HG02840 (cell line): ENCODE measurements around the gene STK33.
"Not testable (repeated sequence)": the region's sequence is repeated elsewhere in the genome, so short reads cannot be mapped to it uniquely, and the experiment has no call there.

Experiments
- ATAC-seq: cut with Tn5 transposase; IDR thresholded peaks from one replicate; pipeline ENCODE4 v1.9.1; 2021; ENCODE audit warnings: mild to moderate bottlenecking, moderate library complexity, moderate number of reproducible peaks; ENCODE audit not compliant: unreplicated experiment, low FRiP score

Gene STK33

DNA sequence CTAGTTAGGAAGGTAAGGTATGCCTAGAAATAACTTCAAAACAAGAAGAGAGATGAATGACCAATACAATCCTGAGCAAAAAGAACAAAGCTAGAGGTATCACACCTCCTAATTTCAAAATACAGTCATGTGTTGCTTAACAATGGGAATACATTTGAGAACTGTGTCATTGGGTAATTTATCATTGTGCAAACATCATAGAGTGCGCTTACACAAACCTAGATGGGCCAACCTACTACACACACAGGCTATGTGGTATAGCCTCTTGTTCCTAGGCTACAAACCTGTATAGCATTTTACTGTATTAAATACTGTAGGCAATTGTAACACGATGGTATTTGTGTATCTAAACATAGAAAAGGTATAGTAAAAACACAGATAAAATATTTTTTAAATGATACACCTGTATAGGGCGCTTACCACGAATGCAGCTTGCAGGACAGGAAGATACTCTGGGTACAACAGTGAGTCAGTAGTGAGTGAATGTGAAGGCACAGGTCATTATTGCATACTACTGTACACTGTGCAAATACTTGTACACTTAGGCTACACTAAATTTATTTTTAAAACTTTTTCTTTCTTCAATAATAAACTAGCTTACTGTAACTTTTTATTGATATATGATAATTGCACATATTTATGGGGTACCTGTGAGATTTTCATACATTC, 48.2 kb downstream of the STK33 start:
- ATAC-seq = no peak

DNA sequence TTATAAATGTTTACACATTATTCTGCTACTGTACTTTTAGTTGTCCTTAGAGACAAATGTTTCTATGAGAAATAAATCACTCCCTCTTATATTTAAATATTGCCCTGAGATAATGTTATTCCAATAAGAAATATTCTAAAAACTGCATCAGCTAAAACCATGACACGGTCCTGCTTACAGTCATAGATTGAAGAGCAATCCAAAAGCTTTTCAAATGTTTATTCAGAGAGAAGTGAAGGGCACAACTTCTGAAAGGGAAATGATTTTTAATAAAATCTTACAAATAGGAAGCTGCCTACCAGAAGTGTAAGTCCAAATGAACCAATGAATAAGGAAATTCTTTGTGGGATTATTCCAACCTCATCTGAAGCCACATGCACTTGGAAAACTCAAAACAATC, 49.2 kb downstream of the STK33 start:
- no peak for ATAC-seq

DNA sequence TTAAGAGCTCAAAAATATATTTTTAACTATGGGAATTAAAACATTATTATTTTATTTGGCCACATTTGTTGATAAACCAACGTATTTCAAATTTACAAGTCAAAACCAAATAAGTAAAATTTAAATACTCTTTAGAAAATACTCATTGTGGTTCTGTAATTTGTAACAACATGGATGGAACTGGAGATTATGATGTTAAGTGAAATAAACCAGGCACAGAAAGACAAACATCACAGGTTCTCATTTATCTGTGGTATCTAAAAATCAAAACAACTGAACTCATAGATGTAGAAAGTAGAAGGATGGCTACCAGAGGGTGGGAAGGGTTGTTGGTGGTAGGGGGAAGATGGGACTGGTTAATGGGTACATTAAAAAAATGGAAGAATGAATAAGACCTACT, 50.8 kb downstream of the STK33 start:
- ATAC-seq = no peak

DNA sequence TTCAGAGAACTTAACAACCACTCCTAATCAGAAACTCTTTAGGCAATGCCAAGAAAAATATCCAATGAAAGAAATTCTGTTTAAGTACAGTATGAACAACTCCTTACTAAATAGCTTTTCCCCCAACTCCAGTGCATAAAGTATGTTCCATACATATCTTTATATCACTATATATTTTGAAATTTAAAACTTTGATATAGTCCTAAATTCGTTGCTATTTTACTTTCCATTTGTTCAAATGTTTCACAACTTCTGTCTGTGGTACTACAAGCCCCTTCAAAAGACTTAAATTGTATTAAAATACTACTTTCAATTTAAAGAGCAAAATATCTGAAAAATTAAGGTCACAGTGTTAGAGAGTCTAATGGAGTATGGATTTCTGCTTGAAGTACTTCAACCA, 52.6 kb downstream of the STK33 start:
- ATAC-seq = no peak

DNA sequence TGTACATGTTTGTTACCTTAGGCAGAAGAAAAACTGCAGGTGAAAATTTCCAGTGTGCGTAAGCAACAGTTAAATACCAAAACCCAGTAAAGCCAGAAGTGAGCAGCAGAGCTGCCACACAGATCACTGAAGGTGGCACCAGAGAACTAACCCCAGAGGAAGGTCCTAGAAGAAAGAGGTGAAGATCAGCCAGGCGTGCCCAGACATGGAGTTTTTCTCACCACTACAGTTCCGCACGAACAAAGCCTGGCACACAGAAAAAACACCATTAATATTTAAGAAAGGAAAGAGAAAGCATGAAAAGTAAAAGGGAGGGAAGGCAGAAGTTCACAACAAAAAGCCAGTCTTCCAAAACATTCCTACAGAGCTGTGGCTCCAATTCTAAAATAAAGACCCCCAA, 60.7 kb downstream of the STK33 start:
- no peak for ATAC-seq

DNA sequence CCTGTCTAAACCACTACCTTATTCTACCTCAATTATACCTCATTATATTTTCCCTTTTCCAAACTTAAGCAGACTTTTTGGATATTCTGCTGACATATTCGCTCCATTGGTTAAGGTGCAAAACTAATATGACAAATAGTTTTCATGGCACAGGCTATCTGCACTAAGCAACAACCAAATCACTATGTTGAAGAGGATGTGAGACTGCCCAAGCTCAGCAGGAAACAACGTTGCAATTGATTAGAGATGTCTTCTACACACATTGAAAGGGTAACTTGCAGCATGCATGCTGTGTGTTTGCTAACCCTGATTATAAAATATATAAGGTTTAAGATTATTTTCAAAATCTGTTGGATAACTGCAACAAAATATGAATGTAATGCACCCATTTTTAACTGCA, 61.6 kb downstream of the STK33 start:
- peak; percentile 52 for ATAC-seq

DNA sequence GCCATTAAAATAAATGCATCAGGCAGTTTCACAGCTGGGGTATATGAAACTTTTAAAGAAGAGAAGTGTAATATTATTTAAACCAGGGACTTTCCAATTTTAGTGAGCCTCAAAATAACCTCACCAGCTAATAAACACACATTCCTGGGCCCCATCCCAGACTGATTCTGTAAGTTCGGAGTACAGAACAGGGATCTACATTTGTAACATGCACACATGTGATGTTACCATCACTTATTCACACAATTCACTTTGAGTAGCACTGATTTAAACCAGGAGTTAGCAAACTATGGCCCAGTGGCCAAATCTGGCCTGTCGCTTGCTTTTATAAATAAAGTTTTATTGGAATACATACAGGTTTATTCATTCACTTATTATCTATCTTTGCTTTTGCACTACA, 62.0 kb downstream of the STK33 start:
- ATAC-seq = no peak

DNA sequence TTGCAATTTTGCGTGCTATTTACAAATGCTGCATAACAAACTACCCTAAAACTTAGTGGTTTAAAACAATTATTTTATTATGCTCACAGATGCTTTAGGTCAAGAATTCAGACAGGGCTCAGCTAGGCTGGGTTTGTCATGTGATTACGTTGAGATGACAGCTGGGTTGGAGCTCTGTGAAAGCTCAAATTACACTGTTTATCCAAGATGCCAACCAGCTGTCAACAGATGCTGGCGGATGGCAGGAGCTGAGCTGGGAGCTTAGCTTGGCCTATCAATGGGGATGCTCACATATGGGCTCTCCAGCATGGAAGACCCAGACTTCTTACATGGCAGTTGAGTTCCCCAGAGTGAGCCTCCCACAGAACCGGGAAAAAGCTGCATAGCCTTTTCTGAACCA, 62.7 kb downstream of the STK33 start:
- no peak for ATAC-seq

DNA sequence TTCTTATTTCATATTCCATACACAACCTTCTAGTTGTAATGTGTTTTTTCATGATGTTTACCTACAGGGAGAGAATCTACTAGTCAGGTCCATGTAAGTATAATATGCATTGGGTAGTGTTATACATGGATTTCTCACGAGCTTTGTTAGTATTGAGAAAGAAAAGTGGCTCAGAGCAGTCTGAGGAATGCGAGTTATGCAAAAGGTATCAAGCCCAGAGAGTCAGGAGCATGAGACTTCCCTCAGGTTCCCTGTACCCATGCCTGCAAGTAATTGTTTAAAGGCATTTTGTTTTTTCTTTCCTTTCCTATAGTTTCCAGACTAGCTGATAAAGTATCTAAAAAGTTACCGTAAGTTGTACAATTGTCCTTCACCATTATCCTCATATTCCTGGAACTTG, 66.1 kb downstream of the STK33 start:
- no peak for ATAC-seq

DNA sequence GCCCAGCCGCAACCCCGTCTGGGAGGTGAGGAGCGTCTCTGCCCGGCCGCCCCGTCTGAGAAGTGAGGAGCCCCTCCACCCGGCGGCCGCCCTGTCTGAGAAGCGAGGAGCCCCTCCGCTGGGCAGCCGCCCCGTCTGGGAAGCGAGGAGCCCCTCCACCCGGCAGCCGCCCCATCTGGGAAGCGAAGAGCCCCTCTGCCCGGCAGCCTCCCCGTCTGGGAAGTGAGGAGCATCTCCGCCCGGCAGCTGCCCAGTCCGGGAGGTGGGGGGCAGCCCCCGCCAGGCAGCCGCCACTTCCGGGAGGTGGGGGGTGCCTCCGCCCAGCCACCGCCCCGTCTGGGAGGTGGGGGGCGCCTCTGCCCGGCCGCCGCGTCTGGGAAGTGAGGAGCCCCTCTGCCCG, 70.6 kb downstream of the STK33 start:
- ATAC-seq = no peak

DNA sequence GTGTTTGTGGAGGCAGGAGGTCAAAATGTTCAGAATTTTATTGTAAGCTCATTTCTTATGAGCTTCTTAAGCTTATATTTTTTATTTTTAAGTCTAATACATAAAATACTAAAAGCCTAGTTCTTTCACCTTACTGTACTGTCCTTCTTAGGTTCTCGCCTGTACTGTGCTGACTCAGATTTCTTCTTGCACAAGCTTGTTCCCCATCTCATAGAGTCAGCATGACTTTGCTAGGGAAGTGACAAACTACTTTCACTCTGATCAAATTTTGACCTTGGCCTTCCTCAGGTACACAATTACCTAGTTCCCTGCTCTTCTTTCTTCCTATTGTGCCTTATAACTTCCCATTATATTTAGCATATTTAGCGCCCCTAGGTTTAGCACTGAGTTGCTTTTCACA, 81.5 kb downstream of the STK33 start:
- no peak for ATAC-seq

DNA sequence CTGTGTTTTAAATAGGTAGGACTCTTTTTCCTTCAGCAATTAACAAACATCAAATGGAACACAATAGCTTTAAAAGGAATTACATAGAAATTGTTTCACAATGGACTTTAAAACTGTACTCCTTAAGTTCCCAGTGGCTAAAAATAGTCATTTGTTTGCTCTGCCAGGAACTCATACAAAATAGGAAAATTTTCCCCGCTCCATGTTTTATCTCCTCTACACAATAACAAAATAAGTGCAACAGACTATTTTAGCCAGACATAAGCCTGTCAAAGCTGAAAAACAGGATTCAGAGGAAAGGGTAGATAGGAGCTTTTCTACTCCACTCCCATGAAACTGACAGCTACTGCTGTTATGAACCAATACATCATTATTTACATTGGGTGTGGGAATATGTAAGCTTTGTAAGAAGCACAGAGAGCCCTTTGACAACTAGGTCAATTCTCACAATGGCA, 90.1 kb downstream of the STK33 start:
- ATAC-seq = no peak

DNA sequence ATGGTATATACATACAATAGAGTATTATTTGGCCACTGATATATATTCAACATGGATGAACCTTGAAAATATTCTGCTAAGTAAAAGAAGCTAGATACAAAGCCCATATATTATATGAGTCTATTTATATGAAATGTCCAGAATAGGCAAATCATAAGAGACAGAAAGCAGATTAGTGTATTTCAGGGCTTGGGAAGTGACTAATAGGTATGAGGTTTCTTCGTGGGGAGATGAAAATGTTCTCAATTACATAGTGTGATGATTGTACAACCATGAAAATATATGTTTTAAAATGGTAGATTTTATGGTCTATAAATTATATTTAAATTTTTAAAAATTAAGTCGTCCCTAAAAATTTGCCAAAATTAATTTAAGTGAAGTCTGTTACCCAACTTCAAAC, 92.2 kb downstream of the STK33 start:
- ATAC-seq = no peak

DNA sequence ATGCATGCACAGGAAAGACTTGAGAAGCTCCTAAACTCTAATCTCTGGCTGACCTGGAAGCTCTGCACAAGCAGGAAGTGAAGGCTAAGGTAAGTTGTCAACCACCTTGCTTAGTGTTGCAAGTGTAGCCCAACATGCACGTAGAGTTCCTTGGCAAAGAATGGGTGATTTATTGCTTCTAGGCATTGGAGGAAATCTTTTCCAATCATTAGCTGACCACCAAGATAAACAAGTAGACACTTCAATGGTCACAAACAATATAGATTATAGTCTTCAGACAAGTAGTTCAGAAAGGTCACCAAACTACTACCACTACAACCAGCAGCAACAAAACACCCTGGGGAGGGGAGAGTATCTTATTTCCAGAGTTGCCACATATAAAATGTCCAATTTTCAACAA, 105.6 kb downstream of the STK33 start:
- ATAC-seq = no peak

DNA sequence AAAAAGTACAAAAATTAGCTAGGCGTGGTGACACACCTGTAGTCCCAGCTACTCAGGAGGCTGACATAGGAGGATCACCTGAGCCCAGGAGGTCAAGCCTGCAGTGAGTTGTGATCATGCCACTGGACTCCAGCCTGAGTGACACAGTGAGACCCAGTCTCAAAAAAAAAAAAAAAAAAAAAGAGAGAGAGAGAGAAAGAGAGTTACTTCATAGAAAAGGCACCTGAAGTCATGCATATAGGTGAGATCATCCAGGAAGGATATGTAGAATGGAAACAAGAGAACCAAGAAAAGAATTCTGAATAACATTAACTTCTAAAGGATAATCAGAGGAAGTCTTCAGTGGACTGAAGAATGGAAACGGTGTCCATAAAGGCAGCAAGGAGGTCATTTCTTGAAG, 106.8 kb downstream of the STK33 start:
- no peak for ATAC-seq

DNA sequence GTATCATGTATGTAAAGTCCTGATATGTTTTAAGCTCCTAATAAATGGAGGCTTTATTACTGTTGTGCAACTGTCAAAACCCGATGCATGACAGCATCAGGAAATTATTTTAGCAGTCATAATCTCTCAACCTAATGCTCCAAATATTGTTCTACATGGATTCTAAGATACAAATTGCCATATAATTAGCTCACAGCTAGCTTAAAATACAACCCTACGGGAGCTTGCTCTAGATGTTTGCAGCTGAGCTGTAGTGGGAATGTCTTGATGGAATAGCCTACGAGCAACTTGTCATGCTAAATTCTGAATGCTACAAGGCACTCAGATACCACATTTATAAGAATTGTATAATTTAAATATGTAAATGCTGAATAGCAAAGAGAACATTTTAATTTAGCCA, 109.8 kb downstream of the STK33 start:
- ATAC-seq = no peak

DNA sequence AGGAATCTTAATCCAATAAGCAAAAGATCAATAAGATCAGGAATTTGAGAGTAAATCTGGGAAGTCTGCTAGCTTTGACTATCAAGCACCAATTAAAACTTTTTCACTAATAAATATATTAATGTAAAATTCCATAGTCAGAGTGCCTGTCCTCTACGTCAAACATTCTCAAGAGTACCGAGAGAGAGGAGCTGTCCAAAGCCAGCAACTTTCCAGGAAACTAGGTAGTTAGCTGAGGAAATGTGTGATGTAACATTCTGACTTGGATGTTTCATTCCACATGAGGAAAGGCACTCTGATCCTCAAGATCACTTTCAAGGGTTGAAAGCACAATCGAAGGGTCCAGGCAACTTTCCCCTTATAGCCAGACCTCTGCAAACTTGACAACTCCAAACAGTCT, 113.2 kb downstream of the STK33 start:
- ATAC-seq = no peak

DNA sequence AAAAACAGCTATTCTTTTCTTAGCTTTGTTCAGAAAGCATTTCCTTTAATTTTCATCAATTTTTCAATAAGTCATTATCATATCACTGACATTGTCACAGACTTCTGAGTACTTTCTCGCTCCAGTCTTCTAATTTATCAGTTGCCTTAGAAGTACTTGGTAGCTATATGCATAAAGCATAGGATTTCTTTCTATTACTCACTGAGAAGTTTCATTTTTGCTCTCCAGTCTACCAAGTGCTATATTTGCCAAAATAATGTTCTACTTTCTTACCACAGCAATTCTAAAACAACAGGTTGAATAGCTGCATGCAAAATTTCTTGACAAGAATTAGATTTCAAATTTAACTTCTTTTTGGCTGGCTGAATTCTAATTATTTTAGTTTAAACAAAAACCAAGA, 116.3 kb downstream of the STK33 start:
- ATAC-seq = peak; percentile 87

DNA sequence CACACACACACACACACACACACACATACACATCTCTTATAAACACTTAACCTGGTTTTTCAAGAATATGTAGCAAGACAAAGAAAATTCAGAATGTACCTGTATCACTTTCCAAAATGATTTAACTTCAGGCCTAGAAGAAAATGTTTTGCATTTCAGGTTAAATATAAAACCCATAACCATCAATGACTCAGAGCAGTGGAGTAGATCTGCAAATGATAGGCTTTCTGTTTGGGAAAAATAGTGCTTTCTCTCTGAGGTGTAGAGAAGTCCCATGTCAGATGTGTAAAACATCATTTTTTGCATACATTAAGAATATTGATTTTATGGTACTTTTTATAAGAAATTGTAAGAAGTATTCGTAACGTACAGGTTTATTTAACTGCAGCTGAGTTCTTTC, 116.9 kb downstream of the STK33 start:
- peak; percentile 60 for ATAC-seq

DNA sequence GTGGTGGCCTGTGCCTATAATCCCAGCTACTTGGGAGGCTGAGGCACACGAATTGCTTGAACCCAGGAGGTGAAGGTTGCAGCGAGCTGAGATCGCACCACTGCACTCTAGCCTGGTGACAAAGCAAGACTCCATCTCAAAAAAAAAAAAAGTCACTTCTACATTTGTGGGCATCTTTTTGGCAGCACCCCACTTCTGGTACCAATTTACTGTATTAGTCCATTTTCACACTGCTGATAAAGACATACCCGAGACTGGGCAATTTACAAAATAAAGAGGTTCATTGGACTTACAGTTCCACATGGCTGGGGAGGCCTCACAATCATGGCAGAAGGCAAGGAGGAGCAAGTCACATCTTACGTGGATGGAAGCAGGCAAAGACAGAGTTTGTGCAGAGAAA, 126.2 kb downstream of the STK33 start:
- not testable (repeated sequence) for ATAC-seq

DNA sequence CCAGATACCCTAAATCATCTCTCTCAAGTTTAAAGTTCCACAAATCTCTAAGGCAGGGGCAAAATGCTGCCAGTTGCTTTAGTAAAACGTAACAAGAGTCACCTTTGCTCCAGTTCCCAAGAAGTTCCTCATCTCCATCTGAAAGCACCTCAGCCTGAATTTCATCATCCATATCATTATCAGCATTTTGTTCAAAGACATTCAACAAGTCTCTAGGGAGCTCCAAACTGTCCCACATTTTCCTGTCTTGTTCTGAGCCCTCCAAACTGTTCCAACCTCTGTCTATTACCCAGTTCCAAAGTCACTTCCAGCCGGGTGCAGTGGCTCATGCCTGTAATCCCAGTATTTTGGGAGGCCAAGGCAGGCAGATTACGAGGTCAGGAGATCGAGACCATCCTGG, 126.7 kb downstream of the STK33 start:
- not testable (repeated sequence) for ATAC-seq

DNA sequence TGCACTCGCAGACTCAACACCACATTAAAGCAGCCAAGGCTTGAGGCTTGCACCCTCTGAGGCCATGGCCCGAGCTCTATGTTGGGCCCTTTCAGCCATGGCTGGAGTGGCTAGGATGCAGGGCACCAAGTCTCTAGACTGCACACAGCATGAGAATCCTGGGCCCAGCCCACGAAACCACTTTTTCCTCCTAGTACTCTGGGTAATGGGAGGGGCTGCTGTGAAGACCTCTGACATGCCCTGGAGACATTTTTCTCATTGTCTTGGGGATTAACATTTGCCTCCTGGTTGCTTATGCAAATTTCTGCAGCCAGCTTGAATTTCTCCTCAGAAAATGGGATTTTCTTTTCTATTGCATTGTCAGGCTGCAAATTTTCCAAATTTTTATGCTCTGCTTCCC, 127.1 kb downstream of the STK33 start:
- not testable (repeated sequence) for ATAC-seq
